ENCODE results near the gene MAB21L3. TPM values are rescaled to one million over a fixed set of nuclear protein-coding genes. Genes with fewer than 3 reads are reported as not detected.
"Not testable (repeated sequence)": the region's sequence is repeated elsewhere in the genome, so short reads cannot be mapped to it uniquely, and the experiment has no call there.

Gene MAB21L3
- total RNA-seq, 4 donors from 2014 or later = 9.7 to 26.6 (median 20.7) TPM

DNA sequence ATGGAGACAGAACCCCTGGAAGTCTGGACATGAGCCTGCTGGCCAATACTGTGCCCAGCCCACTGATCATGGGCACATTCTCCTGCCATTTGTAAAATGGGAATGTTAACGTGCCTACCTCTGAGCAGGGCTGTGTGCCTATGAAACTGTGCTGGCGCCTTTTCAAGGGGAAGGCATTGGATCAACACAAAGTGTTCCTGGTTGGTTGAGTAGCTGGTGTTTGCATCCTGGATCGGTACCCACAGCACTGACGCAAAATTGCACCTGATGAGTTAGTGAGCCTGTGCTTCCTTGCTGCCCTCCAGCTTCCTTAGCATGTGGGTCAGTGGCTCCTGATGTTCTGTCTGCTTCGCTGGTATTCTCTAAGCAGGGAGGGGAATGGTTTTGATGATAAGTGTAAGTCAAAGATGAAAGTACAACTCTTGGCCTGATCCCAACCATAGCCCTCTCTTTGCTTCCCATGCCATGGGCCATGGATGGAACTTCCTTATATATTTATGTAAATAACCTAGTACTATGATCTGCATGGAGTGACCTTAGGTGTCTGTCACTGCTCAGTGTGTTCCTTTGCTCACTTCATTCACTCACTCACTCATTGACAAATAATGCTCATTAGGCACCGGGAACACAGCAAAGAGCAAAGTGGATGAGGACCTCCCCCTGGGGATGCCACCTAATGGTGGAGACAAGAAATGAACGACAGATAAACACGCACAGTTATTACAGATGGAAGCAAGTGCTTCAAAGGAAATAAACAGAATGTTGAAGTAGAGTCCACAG, 22.7 kb downstream of the MAB21L3 start:
- 80% methylated on average over 7 of the region's 8 CpGs for WGBS
- H3K27ac ChIP-seq = no peak overlapping the region

DNA sequence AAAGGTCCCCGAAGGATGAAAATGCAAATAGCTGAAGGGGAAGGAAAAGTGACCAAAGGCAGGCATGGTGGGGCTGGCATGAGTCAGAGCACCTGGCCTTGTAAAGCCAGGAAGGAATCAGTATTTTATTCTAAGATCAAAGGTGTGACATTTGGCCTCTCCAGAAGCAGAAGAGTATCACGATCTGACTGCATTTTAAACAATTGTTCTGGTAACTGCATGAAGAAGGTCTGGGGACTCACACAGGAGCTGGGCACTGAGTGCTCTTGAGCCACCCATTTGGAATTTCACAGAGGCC, 23.2 kb downstream of the MAB21L3 start:
- no peaks in the 10 kb centered on the region for H3K9me3 ChIP-seq
- peaks cover 7% of the 10 kb centered on the region for H3K4me1 ChIP-seq
- 63% methylated on average over 2 of the region's 2 CpGs for WGBS
- no peaks in the 10 kb centered on the region for H3K27me3 ChIP-seq
- DNase-seq (ENCODE audit: low spot score in 2 of 2) = no peak
- TF ChIP-seq, protein P1, sequence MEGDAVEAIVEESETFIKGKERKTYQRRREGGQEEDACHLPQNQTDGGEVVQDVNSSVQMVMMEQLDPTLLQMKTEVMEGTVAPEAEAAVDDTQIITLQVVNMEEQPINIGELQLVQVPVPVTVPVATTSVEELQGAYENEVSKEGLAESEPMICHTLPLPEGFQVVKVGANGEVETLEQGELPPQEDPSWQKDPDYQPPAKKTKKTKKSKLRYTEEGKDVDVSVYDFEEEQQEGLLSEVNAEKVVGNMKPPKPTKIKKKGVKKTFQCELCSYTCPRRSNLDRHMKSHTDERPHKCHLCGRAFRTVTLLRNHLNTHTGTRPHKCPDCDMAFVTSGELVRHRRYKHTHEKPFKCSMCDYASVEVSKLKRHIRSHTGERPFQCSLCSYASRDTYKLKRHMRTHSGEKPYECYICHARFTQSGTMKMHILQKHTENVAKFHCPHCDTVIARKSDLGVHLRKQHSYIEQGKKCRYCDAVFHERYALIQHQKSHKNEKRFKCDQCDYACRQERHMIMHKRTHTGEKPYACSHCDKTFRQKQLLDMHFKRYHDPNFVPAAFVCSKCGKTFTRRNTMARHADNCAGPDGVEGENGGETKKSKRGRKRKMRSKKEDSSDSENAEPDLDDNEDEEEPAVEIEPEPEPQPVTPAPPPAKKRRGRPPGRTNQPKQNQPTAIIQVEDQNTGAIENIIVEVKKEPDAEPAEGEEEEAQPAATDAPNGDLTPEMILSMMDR (IDR thresholded peaks at IDR 0.05) = no peak
- TF ChIP-seq EP300 (IDR thresholded peaks at IDR 0.05) = no peak
- no peak for TF ChIP-seq POLR2AphosphoS5 (IDR thresholded peaks at IDR 0.05)
- no peak for TF ChIP-seq POLR2A (IDR thresholded peaks at IDR 0.05)
- H3K4me3 ChIP-seq = no peak overlapping the region
- H3K27ac ChIP-seq = no peak overlapping the region
- H3K36me3 ChIP-seq = peaks cover 5% of the 10 kb centered on the region

More for the DNA sequence above, 22.7 kb downstream of the MAB21L3 start:
- H3K36me3 ChIP-seq = peaks cover 7% of the 10 kb centered on the region
- no peak for TF ChIP-seq POLR2A (IDR thresholded peaks at IDR 0.05)
- peaks cover 7% of the 10 kb centered on the region for H3K4me1 ChIP-seq
- DNase-seq (ENCODE audit: low spot score in 2 of 2) = no peak
- H3K27me3 ChIP-seq = no peaks in the 10 kb centered on the region
- H3K9me3 ChIP-seq = no peaks in the 10 kb centered on the region
- H3K4me3 ChIP-seq = no peak overlapping the region

- 95% methylated on average over 8 of the region's 8 CpGs for WGBS
- Histone ChIP-seq H3K27ac (no peak overlapping the region), H3K4me3 (no peak overlapping the region), H3K9me3 (no peaks in the 10 kb centered on the region), H3K27me3 (no peaks in the 10 kb centered on the region), H3K4me1 (no peaks in the 10 kb centered on the region), H3K36me3 (no peaks in the 10 kb centered on the region)
- no peak for DNase-seq (ENCODE audit: low spot score in 2 of 2)
- TF ChIP-seq POLR2A (IDR thresholded peaks at IDR 0.05) = no peak
- no peak for TF ChIP-seq EP300 (IDR thresholded peaks at IDR 0.05)
- TF ChIP-seq, protein P1 (IDR thresholded peaks at IDR 0.05) = no peak
- TF ChIP-seq POLR2AphosphoS5 (IDR thresholded peaks at IDR 0.05) = no peak
These were observed 27.1 kb downstream of the MAB21L3 start for GRCh38 chr1:116138277-116138792.

- 87% methylated on average over 6 of the region's 6 CpGs for WGBS
- no peaks in the 10 kb centered on the region for H3K9me3 ChIP-seq
- no peaks in the 10 kb centered on the region for H3K4me1 ChIP-seq
- no peak for TF ChIP-seq POLR2AphosphoS5 (IDR thresholded peaks at IDR 0.05)
- TF ChIP-seq POLR2A (IDR thresholded peaks at IDR 0.05) = no peak
- TF ChIP-seq, protein P1 (IDR thresholded peaks at IDR 0.05) = no peak
- TF ChIP-seq EP300 (IDR thresholded peaks at IDR 0.05) = no peak
- H3K27ac ChIP-seq = no peak overlapping the region
- no peaks in the 10 kb centered on the region for H3K36me3 ChIP-seq
- no peak for DNase-seq (ENCODE audit: low spot score in 2 of 2)
- no peaks in the 10 kb centered on the region for H3K27me3 ChIP-seq
- no peak overlapping the region for H3K4me3 ChIP-seq
These were observed 28.5 kb downstream of the MAB21L3 start for GRCh38 chr1:116139592-116140134.

GRCh38 chr1:116144151-116144550, 33.0 kb downstream of the MAB21L3 start:
- WGBS = 77% methylated on average over 1 of the region's 1 CpG
- H3K4me1 ChIP-seq = no peaks in the 10 kb centered on the region
- H3K27ac ChIP-seq = no peak overlapping the region
- H3K27me3 ChIP-seq = no peaks in the 10 kb centered on the region
- DNase-seq (ENCODE audit: low spot score in 2 of 2) = no peak
- no peaks in the 10 kb centered on the region for H3K9me3 ChIP-seq
- H3K36me3 ChIP-seq = no peaks in the 10 kb centered on the region
- no peak overlapping the region for H3K4me3 ChIP-seq
- TF ChIP-seq, protein P1 (IDR thresholded peaks at IDR 0.05) = no peak
- no peak for TF ChIP-seq POLR2A (IDR thresholded peaks at IDR 0.05)
- no peak for TF ChIP-seq EP300 (IDR thresholded peaks at IDR 0.05)
- TF ChIP-seq POLR2AphosphoS5 (IDR thresholded peaks at IDR 0.05) = no peak

GRCh38 chr1:116146447-116147113, 35.4 kb downstream of the MAB21L3 start:
- H3K4me3 ChIP-seq; DNase-seq (ENCODE audit: low spot score in 2 of 2); H3K27me3 ChIP-seq; H3K36me3 ChIP-seq; H3K27ac ChIP-seq; H3K9me3 ChIP-seq: not testable (repeated sequence)
- 100% methylated on average over 13 of the region's 37 CpGs for WGBS
- H3K4me1 ChIP-seq = peaks cover 10% of the 10 kb centered on the region

Measured in suprapubic skin (tissue), 4 donors.